GM12872 (cell line): ENCODE data around the gene HRG.
A peak's percentile ranks its signal among the peaks of the same experiment; 100 is the strongest.

Experiments used
- CTCF ChIP-seq: IDR thresholded peaks from 3 replicates; pipeline ENCODE4 v1.5.1; 2011; ENCODE audit warnings: low read depth, mild to moderate bottlenecking, low read length, moderate library complexity; ENCODE audit not compliant: insufficient read depth

The HRG gene, protein sequence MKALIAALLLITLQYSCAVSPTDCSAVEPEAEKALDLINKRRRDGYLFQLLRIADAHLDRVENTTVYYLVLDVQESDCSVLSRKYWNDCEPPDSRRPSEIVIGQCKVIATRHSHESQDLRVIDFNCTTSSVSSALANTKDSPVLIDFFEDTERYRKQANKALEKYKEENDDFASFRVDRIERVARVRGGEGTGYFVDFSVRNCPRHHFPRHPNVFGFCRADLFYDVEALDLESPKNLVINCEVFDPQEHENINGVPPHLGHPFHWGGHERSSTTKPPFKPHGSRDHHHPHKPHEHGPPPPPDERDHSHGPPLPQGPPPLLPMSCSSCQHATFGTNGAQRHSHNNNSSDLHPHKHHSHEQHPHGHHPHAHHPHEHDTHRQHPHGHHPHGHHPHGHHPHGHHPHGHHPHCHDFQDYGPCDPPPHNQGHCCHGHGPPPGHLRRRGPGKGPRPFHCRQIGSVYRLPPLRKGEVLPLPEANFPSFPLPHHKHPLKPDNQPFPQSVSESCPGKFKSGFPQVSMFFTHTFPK

DNA sequence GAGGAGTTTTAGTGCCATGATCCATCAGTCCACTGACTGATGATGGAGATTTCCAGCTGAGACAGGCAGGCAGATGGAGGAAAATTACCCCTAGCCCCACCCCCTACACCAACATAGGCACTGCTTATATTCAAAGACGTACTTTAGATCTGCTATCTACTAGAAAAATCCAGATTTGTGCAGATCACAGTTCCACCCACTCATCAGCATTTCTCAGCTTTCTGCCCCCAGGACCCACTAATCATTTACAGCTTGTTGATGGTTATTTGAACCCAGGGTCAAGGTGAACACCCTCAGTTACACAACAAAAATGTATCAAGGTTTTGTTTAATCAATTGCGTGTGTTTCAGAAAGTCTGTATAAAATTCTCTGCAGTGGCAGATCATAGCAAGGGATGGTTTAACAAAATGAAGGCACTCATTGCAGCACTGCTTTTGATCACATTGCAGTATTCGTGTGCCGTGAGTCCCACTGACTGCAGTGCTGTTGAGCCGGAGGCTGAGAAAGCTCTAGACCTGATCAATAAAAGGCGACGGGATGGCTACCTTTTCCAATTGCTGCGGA lies at the start of gene HRG:
Gene HRG, plus strand, starts transcription at position 390 of the 564 bp plus-strand sequence. Its CDS starts 18 bp downstream, at position 408.
- TF ChIP-seq CTCF = no peak

- no peak for TF ChIP-seq CTCF
These were observed 49.6 kb upstream of the HRG start for GRCh38 chr3:186616299-186616617.

GRCh38 chr3:186617036-186617946 lies 48.5 kb upstream of the HRG start:
- peak; percentile 94 for TF ChIP-seq CTCF

DNA sequence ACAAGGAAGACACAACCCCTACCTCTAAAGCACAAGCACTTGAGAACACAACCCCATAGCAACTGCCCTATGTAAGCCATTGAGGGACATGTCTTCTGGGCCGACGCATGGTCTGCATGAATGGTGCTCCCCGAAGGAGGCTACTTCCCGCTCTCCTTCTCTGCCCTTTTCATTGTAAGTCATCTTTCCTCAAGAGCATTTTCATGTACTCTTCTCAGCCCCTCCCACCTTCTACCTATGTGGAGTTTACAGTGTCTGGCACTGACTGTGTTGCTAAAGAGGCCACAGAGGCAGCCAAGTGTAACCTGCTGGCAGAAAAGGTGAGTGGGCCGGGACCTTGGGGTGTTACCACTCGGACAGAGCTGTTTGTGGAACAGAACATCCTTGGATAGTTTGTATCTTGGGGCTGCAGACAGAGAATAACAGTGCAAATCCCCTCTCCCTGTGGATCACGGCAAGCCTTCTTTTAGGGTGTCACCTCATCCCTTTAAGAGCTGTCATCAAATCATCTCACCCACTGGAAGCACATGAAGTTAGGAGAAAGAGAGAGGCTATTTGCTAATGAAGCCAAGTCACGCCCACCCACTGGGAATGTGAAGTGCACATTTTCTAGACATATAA lies 47.4 kb upstream of the HRG start:
- TF ChIP-seq CTCF = no peak

DNA sequence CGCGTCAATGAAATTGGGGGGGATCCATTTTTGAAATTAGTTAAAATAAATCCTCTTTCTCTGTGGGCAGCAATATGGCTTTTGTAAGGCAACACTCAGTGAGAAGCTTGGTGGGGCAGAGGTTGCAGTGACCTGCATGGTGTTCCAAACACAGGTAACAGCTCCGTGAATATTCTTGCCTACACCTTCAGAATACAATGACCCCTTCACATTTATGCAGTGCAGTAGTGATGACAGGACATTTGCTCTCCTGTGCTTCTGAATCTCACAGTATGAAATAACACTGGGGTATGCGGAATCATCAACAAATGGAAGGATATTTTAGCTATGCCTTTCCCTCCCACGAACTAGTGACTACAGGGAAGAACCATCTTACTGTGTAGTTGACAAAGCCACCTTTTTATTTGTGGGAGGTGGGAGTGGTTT lies 46.0 kb upstream of the HRG start:
- no peak for TF ChIP-seq CTCF

DNA sequence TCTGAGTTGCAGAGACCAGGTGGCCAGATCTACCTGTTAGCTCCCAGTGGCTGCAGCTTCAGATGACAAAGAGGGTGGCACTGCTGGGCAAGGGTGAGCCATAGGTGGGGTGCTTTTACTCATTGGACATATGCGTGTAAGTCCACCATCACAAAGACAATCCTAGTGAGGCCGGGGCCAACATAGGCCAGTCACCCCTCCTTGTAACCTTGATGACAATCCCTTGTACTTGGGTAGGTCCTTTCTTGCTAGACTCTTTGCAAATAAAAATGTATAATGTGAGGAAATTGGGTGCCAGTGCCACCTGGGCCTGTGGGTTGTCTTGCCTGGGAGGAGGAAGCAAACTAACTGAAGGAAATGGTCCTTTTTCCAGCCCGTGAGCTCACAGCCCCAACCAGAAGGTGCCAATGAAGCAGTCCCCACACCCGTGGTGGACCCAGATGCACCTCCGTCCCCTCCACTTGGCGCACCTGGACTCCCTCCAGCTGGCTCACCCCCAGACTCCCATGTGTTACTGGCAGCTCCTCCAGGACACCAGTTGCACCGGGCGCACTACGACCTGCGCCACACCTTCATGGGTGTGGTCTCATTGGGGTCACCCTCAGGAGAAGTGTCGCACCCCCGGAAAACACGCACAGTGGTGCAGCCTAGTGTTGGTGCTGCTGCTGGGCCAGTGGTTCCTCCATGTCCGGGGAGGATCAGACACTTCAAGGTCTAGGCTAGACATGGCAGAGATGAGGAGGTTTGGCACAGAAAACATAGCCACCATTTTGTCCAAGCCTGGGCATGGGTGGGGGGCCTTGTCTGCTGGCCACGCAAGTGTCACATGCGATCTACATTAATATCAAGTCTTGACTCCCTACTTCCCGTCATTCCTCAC lies 45.4 kb upstream of the HRG start:
- no peak for TF ChIP-seq CTCF
